Subcutaneous adipose tissue (tissue), 4 donors: ENCODE measurements around the gene TSHR. TPM values are rescaled to one million over a fixed set of nuclear protein-coding genes. Genes with fewer than 3 reads are reported as not detected.

ENCODE experiments used
- CTCF ChIP-seq: fragments of 450-650 bp; IDR thresholded peaks from one replicate; pipeline ENCODE4 v1.5.1; 2016; ENCODE audit warnings: low read depth, mild to moderate bottlenecking, control low read depth, antibody characterized with exemption, moderate library complexity
- total RNA-seq, 4 donors: library from RNA; depleted of rRNA; stranded (reverse); fragments of >200 nt; gene quantifications; one replicate each; pipeline ENCODE4 v1.1.0, GENCODE V29; 2016

Gene TSHR
- total RNA-seq, 4 donors from 2014 or later: 0.34 to 1.7 TPM; not detected in 2

GRCh38 chr14:80996049-80996901, 40.9 kb downstream of the TSHR start:
- TF ChIP-seq CTCF: no peak

GRCh38 chr14:81001447-81001846, 46.0 kb downstream of the TSHR start:
- TF ChIP-seq CTCF: no peak

- no peak for TF ChIP-seq CTCF
These were observed 49.2 kb downstream of the TSHR start for GRCh38 chr14:81004575-81004974.

GRCh38 chr14:81005540-81006228, 50.3 kb downstream of the TSHR start:
- no peak for TF ChIP-seq CTCF

- TF ChIP-seq CTCF: no peak
These were observed 50.8 kb downstream of the TSHR start for GRCh38 chr14:81006266-81006665.

- TF ChIP-seq CTCF: no peak
These were observed 51.7 kb downstream of the TSHR start for GRCh38 chr14:81007131-81007530.

- TF ChIP-seq CTCF: no peak
These were observed 53.9 kb downstream of the TSHR start for GRCh38 chr14:81009346-81009745.
